Activated CD8-positive, alpha-beta memory T cell treated with anti-CD3 and anti-CD28 coated beads, Interleukin-2, amount 50 U/mL, for 4 hours (primary cell): ENCODE data around the gene MAMSTR.
"Not testable (repeated sequence)": the region's sequence is repeated elsewhere in the genome, so short reads cannot be mapped to it uniquely, and the experiment has no call there.

Source experiments
- DNase-seq: peaks from one replicate; pipeline ENCODE4 v3.0.0-alpha.2; 2020

The MAMSTR gene

GRCh38 chr19:48683349-48683748, 36.2 kb downstream of the MAMSTR start:
- DNase-seq: peak; percentile 43

GRCh38 chr19:48681127-48681470, 38.4 kb downstream of the MAMSTR start:
- no peak for DNase-seq

GRCh38 chr19:48680436-48681126, 38.9 kb downstream of the MAMSTR start:
- no peak for DNase-seq

- not testable (repeated sequence) for DNase-seq
Measured at GRCh38 chr19:48680006-48680405, 39.5 kb downstream of the MAMSTR start.

- no peak for DNase-seq
Measured at GRCh38 chr19:48678201-48678600, 41.3 kb downstream of the MAMSTR start.

- DNase-seq: no peak
Measured at GRCh38 chr19:48676887-48677286, 42.6 kb downstream of the MAMSTR start.

- DNase-seq: no peak
Measured at GRCh38 chr19:48676487-48676886, 43.0 kb downstream of the MAMSTR start.

- DNase-seq: peak; percentile 71
Measured at GRCh38 chr19:48674921-48675824, 44.4 kb downstream of the MAMSTR start.

GRCh38 chr19:48674216-48674809, 45.2 kb downstream of the MAMSTR start:
- DNase-seq: no peak

- no peak for DNase-seq
Measured at GRCh38 chr19:48673436-48674100, 46.0 kb downstream of the MAMSTR start.

- no peak for DNase-seq
Measured at GRCh38 chr19:48672994-48673393, 46.5 kb downstream of the MAMSTR start, which contains the start of gene NTN5. TSS of gene NTN5 (minus strand) at chr19:48673017. CDS start at chr19:48670986, 2,031 bp downstream.

GRCh38 chr19:48671446-48671995, 48.0 kb downstream of the MAMSTR start:
- no peak for DNase-seq

GRCh38 chr19:48670699-48671445, 48.7 kb downstream of the MAMSTR start:
- DNase-seq: no peak

- DNase-seq: no peak
Measured at GRCh38 chr19:48669903-48670668, 49.4 kb downstream of the MAMSTR start.

GRCh38 chr19:48668761-48669160, 50.8 kb downstream of the MAMSTR start:
- no peak for DNase-seq

- no peak for DNase-seq
Measured at GRCh38 chr19:48668332-48668731, 51.2 kb downstream of the MAMSTR start.

GRCh38 chr19:48665786-48666185, 53.7 kb downstream of the MAMSTR start:
- no peak for DNase-seq

- no peak for DNase-seq
Measured at GRCh38 chr19:48664476-48664875, 55.0 kb downstream of the MAMSTR start.

GRCh38 chr19:48663667-48664066, 55.9 kb downstream of the MAMSTR start:
- no peak for DNase-seq
